Gastrocnemius medialis (tissue), 4 donors: ENCODE results near the gene FANCC. TPM values are rescaled to one million over a fixed set of nuclear protein-coding genes. Genes with fewer than 3 reads are reported as not detected.
"Not testable (repeated sequence)": the region's sequence is repeated elsewhere in the genome, so short reads cannot be mapped to it uniquely, and the experiment has no call there.

Source experiments
- ATAC-seq, 2 donors: fragments of 150-250 bp; one replicate each; pipeline ENCODE4 v1.9.1; 2016
- DNase-seq, 2 donors: peaks; one replicate each; pipeline ENCODE4 v3.0.0-alpha.2; 2019
- H3K27ac ChIP-seq, 4 donors: fragments of 200-600 bp; sonication (generic); 1 replicate in 1 of 4; 2 replicates in 3 of 4; pipeline ENCODE4 v1.5.1; 2016 to 2018; ENCODE audit warnings: mild to moderate bottlenecking in 2 of 4, moderate library complexity in 1 of 4
- H3K27me3 ChIP-seq, 3 donors: fragments of 200-600 bp; sonication (generic) in 2 of 3; 1 replicate in 1 of 3; 2 replicates in 2 of 3; pipeline versions ENCODE4 v1.5.1 to v1.6.0; 2016 to 2019; ENCODE audit warnings: mild to moderate bottlenecking in 1 of 3, moderate library complexity in 1 of 3
- H3K36me3 ChIP-seq, 2 donors: fragments of 200-600 bp; sonication (generic) in 1 of 2; one replicate each; pipeline ENCODE4 v1.5.1; 2017 to 2018
- H3K4me1 ChIP-seq, 2 donors: fragments of 200-600 bp; sonication (generic) in 1 of 2; one replicate each; pipeline ENCODE4 v1.5.1; 2016 to 2017; ENCODE audit warnings: mild to moderate bottlenecking in 2 of 2
- H3K4me3 ChIP-seq, 4 donors: fragments of 200-600 bp; sonication (generic) in 3 of 4; 1 replicate in 1 of 4; 2 replicates in 3 of 4; pipeline ENCODE4 v1.5.1; 2016 to 2019; ENCODE audit warnings: mild to moderate bottlenecking in 2 of 4
- H3K9me3 ChIP-seq, 3 donors: fragments of 200-600 bp; sonication (generic) in 2 of 3; 1 replicate in 1 of 3; 2 replicates in 2 of 3; pipeline ENCODE4 v1.5.1; 2016 to 2019
- CTCF ChIP-seq, 5 experiments: fragments of 450-650 bp in 3 of 5; fragments of 200-600 bp in 2 of 5; sonication (generic) in 2 of 5; IDR thresholded peaks in 4 of 5; conservative IDR thresholded peaks in 1 of 5; 1 replicate in 4 of 5; 2 replicates in 1 of 5; pipeline ENCODE4 v1.5.1; 2016 to 2019; ENCODE audit warnings: antibody characterized with exemption in 5 of 5, mild to moderate bottlenecking in 3 of 5, moderate library complexity in 3 of 5
- POLR2A ChIP-seq, 2 donors: fragments of 450-650 bp; IDR thresholded peaks; one replicate each; pipeline ENCODE4 v1.6.1; 2017; ENCODE audit warnings: antibody characterized with exemption in 2 of 2, mild to moderate bottlenecking in 2 of 2, moderate library complexity in 2 of 2
- in situ Hi-C, 4 donors: fragments of 200-750 bp; cut with MboI; loops; one replicate each; pipeline versions ENCODE4 v1.15.0 to v1.8.0; 2017; ENCODE audit warnings: low sequenced_read_pairs in 4 of 4
- intact Hi-C: fragments of 100-400 bp; cut with DNase I; formaldehyde crosslinking; loops from one replicate; pipeline ENCODE4 v1.15.1; 2023; ENCODE audit warnings: low total_unique reads
- total RNA-seq, 4 donors: library from RNA; depleted of rRNA; stranded (reverse); fragments of >200 nt; gene quantifications; one replicate each; pipeline versions ENCODE4 v1.1.0 to v1.2.3, GENCODE V29; 2016

FANCC gene
- total RNA-seq, 4 donors from 2014 or later, result 1.2 to 4.8 (median 2.5) TPM

- in situ Hi-C loops, result no loop called here
Measured at GRCh38 chr9:95273369-95274022, 44.0 kb downstream of the FANCC start.

GRCh38 chr9:95272830-95273229, 44.7 kb downstream of the FANCC start:
- ATAC-seq, result no peak
- DNase-seq, result no peak
- H3K4me1 ChIP-seq, result no peaks in the 10 kb centered on the region
- intact Hi-C loops (no loop called here), in situ Hi-C loops (no loop called here)
- TF ChIP-seq CTCF (IDR thresholded peaks at IDR 0.05 in 4 of 5, conservative IDR thresholded peaks at IDR 0.05 in 1 of 5) (no peak), POLR2A (IDR thresholded peaks at IDR 0.05) (no peak)
- peak overlapping the region in 1 of 4 donors; percentile 34 for H3K27ac ChIP-seq
- no peak overlapping the region for H3K4me3 ChIP-seq
- no peaks in the 10 kb centered on the region for H3K9me3 ChIP-seq
- no peaks in the 10 kb centered on the region for H3K36me3 ChIP-seq
- H3K27me3 ChIP-seq, result no peaks in the 10 kb centered on the region

More at GRCh38 chr9:95273369-95274022, 44.0 kb downstream of the FANCC start:
- H3K9me3 ChIP-seq, result no peaks in the 10 kb centered on the region
- no peaks in the 10 kb centered on the region for H3K27me3 ChIP-seq
- DNase-seq, result no peak
- intact Hi-C loops, result no loop called here
- H3K4me3 ChIP-seq, result no peak overlapping the region
- ATAC-seq, result no peak
- TF ChIP-seq POLR2A (IDR thresholded peaks at IDR 0.05), result no peak
- TF ChIP-seq CTCF (IDR thresholded peaks at IDR 0.05 in 4 of 5, conservative IDR thresholded peaks at IDR 0.05 in 1 of 5), result no peak
- no peaks in the 10 kb centered on the region for H3K4me1 ChIP-seq
- H3K27ac ChIP-seq, result no peak overlapping the region
- no peaks in the 10 kb centered on the region for H3K36me3 ChIP-seq

GRCh38 chr9:95270790-95271189, 46.7 kb downstream of the FANCC start:
- no peak for ATAC-seq
- in situ Hi-C loops (no loop called here), intact Hi-C loops (no loop called here)
- TF ChIP-seq POLR2A (IDR thresholded peaks at IDR 0.05) (no peak), CTCF (IDR thresholded peaks at IDR 0.05 in 4 of 5, conservative IDR thresholded peaks at IDR 0.05 in 1 of 5) (no peak)
- Histone ChIP-seq H3K27me3 (no peaks in the 10 kb centered on the region), H3K4me1 (no peaks in the 10 kb centered on the region), H3K27ac (no peak overlapping the region), H3K36me3 (no peaks in the 10 kb centered on the region), H3K4me3 (no peak overlapping the region), H3K9me3 (no peaks in the 10 kb centered on the region)
- no peak for DNase-seq

GRCh38 chr9:95269803-95270773, 47.4 kb downstream of the FANCC start:
- in situ Hi-C loops, H3K4me1 ChIP-seq, H3K4me3 ChIP-seq, H3K27me3 ChIP-seq, H3K27ac ChIP-seq, DNase-seq, H3K36me3 ChIP-seq, intact Hi-C loops, H3K9me3 ChIP-seq, ATAC-seq: not testable (repeated sequence)

GRCh38 chr9:95268681-95269080, 48.8 kb downstream of the FANCC start:
- TF ChIP-seq POLR2A (IDR thresholded peaks at IDR 0.05), result no peak
- peak in 2 of 5 experiments; percentile 6 to 19 for TF ChIP-seq CTCF (IDR thresholded peaks at IDR 0.05 in 4 of 5, conservative IDR thresholded peaks at IDR 0.05 in 1 of 5)
- in situ Hi-C loops (no loop called here), intact Hi-C loops (no loop called here)
- Histone ChIP-seq H3K27me3 (no peaks in the 10 kb centered on the region), H3K4me1 (no peaks in the 10 kb centered on the region), H3K9me3 (no peaks in the 10 kb centered on the region), H3K4me3 (no peak overlapping the region), H3K27ac (no peak overlapping the region), H3K36me3 (no peaks in the 10 kb centered on the region)
- DNase-seq (no peak), ATAC-seq (no peak)
